IMR-90 (cell line): ENCODE results near the gene DCST2. TPM values are rescaled to one million over a fixed set of nuclear protein-coding genes. Genes with fewer than 3 reads are reported as not detected.
A peak's percentile ranks its signal among the peaks of the same experiment; 100 is the strongest.

Source experiments
- ATAC-seq: fragments of 200-7000 bp; cut with Tn5 transposase; 2 replicates; pipeline ENCODE4 v1.9.1; 2020; ENCODE audit warnings: low read depth, mild to moderate bottlenecking, moderate library complexity
- BruUV-seq: library from RNA; stranded (reverse); fragments of 400-500 nt; replicated peaks from 2 replicates; lab custom pipeline; 2021; lab: Mats Ljungman, UMichigan
- CTCF ChIA-PET: fragments of 300-600 bp; formaldehyde crosslinking; extraction: SDS; loops from one replicate; lab custom pipeline; 2021; ENCODE audit warnings: antibody characterized with exemption; lab: Yijun Ruan, JAX
- POLR2A ChIA-PET: fragments of 300-600 bp; sonication (Branson Sonifier 250); formaldehyde crosslinking; loops from one replicate; lab custom pipeline; 2022; ENCODE audit warnings: antibody characterized with exemption; ENCODE audit not compliant: unreplicated experiment; lab: Charles Lee
- DNase-seq: peaks from one replicate; pipeline ENCODE4 v3.0.0; 2013
- H2AFZ ChIP-seq: replicated peaks from 2 replicates; pipeline ENCODE3; 2013; ENCODE audit warnings: low read length, mild to moderate bottlenecking; ENCODE audit not compliant: poor library complexity
- H2AK5ac ChIP-seq: 2 replicates; pipeline ENCODE4 v1.6.1; 2013; ENCODE audit warnings: low read depth, low read length, inconsistent platforms
- H2AK9ac ChIP-seq: replicated peaks from 2 replicates; pipeline ENCODE3; 2013; ENCODE audit warnings: mild to moderate bottlenecking, low read depth, low read length, moderate library complexity; ENCODE audit not compliant: poor library complexity
- H2BK120ac ChIP-seq: 2 replicates; pipeline ENCODE4 v1.6.1; 2013; ENCODE audit warnings: low read depth, low read length, inconsistent platforms
- H2BK15ac ChIP-seq: 3 replicates; pipeline ENCODE4 v1.6.1; 2013; ENCODE audit warnings: low read depth, low read length, inconsistent platforms
- H2BK20ac ChIP-seq: 2 replicates; pipeline ENCODE4 v1.6.1; 2013; ENCODE audit warnings: low read depth, mild to moderate bottlenecking, inconsistent platforms, low read length, moderate library complexity
- H2BK5ac ChIP-seq: 2 replicates; pipeline ENCODE4 v1.6.1; 2013; ENCODE audit warnings: mild to moderate bottlenecking, low read depth, low read length, inconsistent platforms; ENCODE audit not compliant: poor library complexity, severe bottlenecking
- H3K14ac ChIP-seq: replicated peaks from 2 replicates; pipeline ENCODE4 v1.6.1; 2013; ENCODE audit warnings: low read depth, low read length, inconsistent platforms
- H3K18ac ChIP-seq: 2 replicates; pipeline ENCODE4 v1.6.1; 2013; ENCODE audit warnings: low read depth, low read length, control low read depth
- H3K23ac ChIP-seq: 2 replicates; pipeline ENCODE4 v1.6.1; 2013; ENCODE audit warnings: low read depth, low read length, inconsistent platforms
- H3K27ac ChIP-seq: 2 replicates; pipeline ENCODE4 v1.5.1; 2013; ENCODE audit warnings: mild to moderate bottlenecking, control low read depth, low read length; ENCODE audit not compliant: insufficient read depth
- H3K27me3 ChIP-seq: 2 replicates; pipeline ENCODE4 v1.6.1; 2013; ENCODE audit warnings: low read length; ENCODE audit not compliant: control insufficient read depth, insufficient read depth
- H3K36me3 ChIP-seq: 2 replicates; pipeline ENCODE4 v1.6.1; 2013; ENCODE audit warnings: low read length, mixed read lengths; ENCODE audit not compliant: control insufficient read depth, insufficient read depth
- H3K4ac ChIP-seq: 2 replicates; pipeline ENCODE4 v1.6.1; 2013; ENCODE audit warnings: low read depth, low read length, inconsistent platforms
- H3K4me1 ChIP-seq: 2 replicates; pipeline ENCODE4 v1.6.1; 2013; ENCODE audit warnings: low read length, mixed read lengths; ENCODE audit not compliant: control insufficient read depth, insufficient read depth
- H3K4me2 ChIP-seq: 2 replicates; pipeline ENCODE4 v1.6.1; 2013; ENCODE audit warnings: low read depth, mild to moderate bottlenecking, control low read depth, low read length, moderate library complexity
- H3K4me3 ChIP-seq: 2 replicates; pipeline ENCODE4 v1.5.1; 2013; ENCODE audit warnings: low read depth, mild to moderate bottlenecking, control low read depth, low read length, moderate library complexity; ENCODE audit not compliant: insufficient read depth
- H3K56ac ChIP-seq: 2 replicates; pipeline ENCODE4 v1.6.1; 2013; ENCODE audit warnings: low read length, inconsistent platforms; ENCODE audit not compliant: insufficient read depth; ENCODE audit errors: extremely low read depth
- H3K79me1 ChIP-seq, 2 experiments: 2 replicates each; pipeline ENCODE4 v1.6.1; 2013; ENCODE audit warnings: low read length in 2 of 2, inconsistent platforms in 1 of 2, low read depth in 1 of 2
- H3K9ac ChIP-seq: 2 replicates; pipeline ENCODE4 v1.6.1; 2013; ENCODE audit warnings: low read depth, low read length, control low read depth
- H3K9me1 ChIP-seq: 2 replicates; pipeline ENCODE4 v1.6.1; 2013; ENCODE audit warnings: low read length, inconsistent platforms; ENCODE audit not compliant: insufficient read depth
- H3K9me3 ChIP-seq: 2 replicates; pipeline ENCODE4 v1.6.1; 2013; ENCODE audit warnings: low read length; ENCODE audit not compliant: control insufficient read depth, insufficient read depth
- H4K20me1 ChIP-seq: 2 replicates; pipeline ENCODE4 v1.6.1; 2013; ENCODE audit warnings: low read length, inconsistent platforms; ENCODE audit not compliant: insufficient read depth
- H4K5ac ChIP-seq: 2 replicates; pipeline ENCODE4 v1.6.1; 2013; ENCODE audit warnings: mild to moderate bottlenecking, low read depth, low read length, control low read depth
- H4K8ac ChIP-seq, 2 experiments: 2 replicates each; pipeline ENCODE4 v1.6.1; 2013; ENCODE audit warnings: low read depth in 2 of 2, low read length in 2 of 2, control low read depth in 1 of 2, inconsistent platforms in 1 of 2
- H4K91ac ChIP-seq: 2 replicates; pipeline ENCODE4 v1.6.1; 2013; ENCODE audit warnings: low read depth, low read length, inconsistent platforms; ENCODE audit not compliant: insufficient read depth
- BHLHE40 ChIP-seq: fragments of 150-350 bp; IDR thresholded peaks from 2 replicates; pipeline ENCODE4 v1.6.1; 2016; ENCODE audit warnings: mild to moderate bottlenecking, low read depth, low read length
- FOS ChIP-seq: fragments of 150-350 bp; IDR thresholded peaks from 2 replicates; pipeline ENCODE4 v1.6.1; 2016; ENCODE audit warnings: low read depth, low read length
- MAFK ChIP-seq: IDR thresholded peaks from 2 replicates; pipeline ENCODE4 v1.6.1; 2012; ENCODE audit warnings: low read depth, low read length, improper control_type of control experiment
- MAZ ChIP-seq: IDR thresholded peaks from 2 replicates; pipeline ENCODE4 v1.6.1; 2012; ENCODE audit warnings: low read depth, mild to moderate bottlenecking, low read length, improper control_type of control experiment, moderate library complexity, borderline replicate concordance
- WGBS, 2 experiments: methylation state at CpG; one replicate each; pipeline versions ENCODE4 v1.1.5 to v1.1.7; 2013; ENCODE audit warnings: missing lambda C conversion rate in 2 of 2; ENCODE audit not compliant: insufficient read length in 1 of 2; ENCODE audit errors: extremely low coverage in 2 of 2; 5-methylcytosine and 5-hydroxymethylcytosine counted together
- dilution Hi-C: fragments of 300-500 bp; cut with HindIII; formaldehyde crosslinking; loops from one replicate; pipeline ENCODE4 v1.14.3; 2018; ENCODE audit warnings: low sequenced_read_pairs; ENCODE audit not compliant: unreplicated experiment
- in situ Hi-C: fragments of 300-500 bp; cut with MboI; formaldehyde crosslinking; loops from 3 replicates; pipeline ENCODE4 v1.14.3; 2019; ENCODE audit warnings: low sequenced_read_pairs, inconsistent platforms, mixed read lengths
- intact Hi-C: fragments of 100-400 bp; cut with micrococcal nuclease; formaldehyde crosslinking; loops from 2 replicates; pipeline ENCODE4 v1.10.0; 2022
- polyA plus RNA-seq, 3 experiments: library from polyadenylated mRNA; depleted of rRNA; stranded (reverse); fragments of >200 nt; gene quantifications; 2 replicates each; pipeline ENCODE4 v1.2.3, GENCODE V29; 2012; ENCODE audit warnings: low replicate concordance in 1 of 3
- total RNA-seq: library from RNA; depleted of rRNA; stranded (reverse); fragments of >200 nt; gene quantifications from 2 replicates; pipeline ENCODE4 v1.2.3, GENCODE V29; 2012

DCST2 gene
- total and polyA plus RNA-seq, 2 of the 4 experiments (the other 2 are of a cell fraction): 0.14 TPM; not detected in 1

GRCh38 chr1:154983776-154984466 lies 49.7 kb downstream of the DCST2 start:
- Histone ChIP-seq H3K27ac (peak overlapping the region; percentile 3; the same call in 1 of the 2 replicates), H3K4me1 (peaks cover 3% of the 10 kb centered on the region), H3K9me3 (no peaks in the 10 kb centered on the region), H2AFZ (peak overlapping the region; percentile 12), H2BK15ac (no peak overlapping the region), H3K36me3 (peaks cover 13% of the 10 kb centered on the region), H4K20me1 (peaks cover 6% of the 10 kb centered on the region; the same call in 1 of the 2 replicates), H3K27me3 (no peaks in the 10 kb centered on the region), H4K8ac (peak overlapping the region; percentile 71 to 95; a peak in 3 of 4 replicates), H2AK9ac (peak overlapping the region; percentile 88), H3K9ac (peak overlapping the region; percentile 92), H4K91ac (peak overlapping the region; percentile 49), H2BK120ac (no peak overlapping the region), H3K4me2 (peak overlapping the region; percentile 76), H3K4ac (peak overlapping the region; percentile 70), H3K56ac (peak overlapping the region; percentile 80; the same call in 1 of the 2 replicates), H3K4me3 (peak overlapping the region; percentile 78), H3K14ac (no peak overlapping the region; the same call in 1 of the 2 replicates), H2BK5ac (no peak overlapping the region), H3K18ac (no peak overlapping the region), H3K23ac (peak overlapping the region; percentile 72; the same call in 1 of the 2 replicates), H4K5ac (no peak overlapping the region; the same call in 1 of the 2 replicates), H3K9me1 (0 out of 2 replicates have a peak, but pooled peaks cover 3% of the 10 kb centered on the region), H3K79me1 (peaks cover 16 to 55% of the 10 kb centered on the region in 2 experiments; a peak in 3 of 4 replicates), H2AK5ac (peak overlapping the region; percentile 7; the same call in 1 of the 2 replicates), H2BK20ac (no peak overlapping the region)
- ChIA-PET POLR2A (interaction anchor here (1.0 to 1.1 kb wide), 2 partner anchors 9 to 11 kb away, joined by 3 to 5 read pairs; no protein-coding TSS in a partner anchor), CTCF (interaction anchor here (1.8 kb wide), 1 partner anchor 13 kb away, joined by 5 read pairs; the partner anchor contains the start of gene SHC1)
- dilution Hi-C loops: no loop called here
- in situ Hi-C loops: no loop called here
- BruUV-seq: no TSS peak
- intact Hi-C loops: no loop called here
- 20% methylated on average over 1 of the region's 17 CpGs; no CpG with 5 or more reads in 1 of the 2 experiments for WGBS, 2 experiments
- ATAC-seq (no peak), DNase-seq (no peak)
- TF ChIP-seq MAZ (no peak), FOS (no peak), MAFK (no peak), BHLHE40 (no peak)
